GM18858 (cell line): Measurements from ENCODE around the gene GAS7.
"Not testable (repeated sequence)": the region's sequence is repeated elsewhere in the genome, so short reads cannot be mapped to it uniquely, and the experiment has no call there.

Source experiments
- ATAC-seq: cut with Tn5 transposase; IDR thresholded peaks from one replicate; pipeline ENCODE4 v1.9.1; 2021; ENCODE audit not compliant: unreplicated experiment

Gene GAS7

GRCh38 chr17:9924735-9925191, 273.6 kb downstream of the GAS7 start:
- ATAC-seq: no peak

GRCh38 chr17:9922012-9922848, 276.2 kb downstream of the GAS7 start:
- ATAC-seq: no peak

- ATAC-seq: not testable (repeated sequence)
Measured at GRCh38 chr17:9921216-9921615, 277.2 kb downstream of the GAS7 start.

- no peak for ATAC-seq
Measured at GRCh38 chr17:9918804-9919352, 279.5 kb downstream of the GAS7 start.

GRCh38 chr17:9918352-9918751, 280.1 kb downstream of the GAS7 start:
- ATAC-seq: no peak

- no peak for ATAC-seq
Measured at GRCh38 chr17:9917801-9918200, 280.6 kb downstream of the GAS7 start.

GRCh38 chr17:9917131-9917530, 281.3 kb downstream of the GAS7 start:
- ATAC-seq: no peak

- no peak for ATAC-seq
Measured at GRCh38 chr17:9916108-9916507, 282.3 kb downstream of the GAS7 start.

GRCh38 chr17:9913476-9913875, 284.9 kb downstream of the GAS7 start:
- no peak for ATAC-seq

GRCh38 chr17:9912121-9913099, 286.0 kb downstream of the GAS7 start:
- no peak for ATAC-seq

- ATAC-seq: no peak
Measured at GRCh38 chr17:9911089-9911488, 287.3 kb downstream of the GAS7 start.

GRCh38 chr17:9908649-9909042, 289.8 kb downstream of the GAS7 start:
- ATAC-seq: no peak

- no peak for ATAC-seq
Measured at GRCh38 chr17:9907883-9908648, 290.3 kb downstream of the GAS7 start.

- ATAC-seq: no peak
Measured at GRCh38 chr17:9907131-9907530, 291.3 kb downstream of the GAS7 start.

GRCh38 chr17:9906616-9907015, 291.8 kb downstream of the GAS7 start:
- ATAC-seq: no peak

GRCh38 chr17:9905902-9906301, 292.5 kb downstream of the GAS7 start:
- ATAC-seq: no peak

GRCh38 chr17:9905078-9905415, 293.4 kb downstream of the GAS7 start, which contains the start of gene RCVRN:
RCVRN (minus strand) TSS chr17:9905271; CDS start chr17:9905180, 91 bp downstream.
- no peak for ATAC-seq

GRCh38 chr17:9904277-9905077, 293.9 kb downstream of the GAS7 start:
- no peak for ATAC-seq

GRCh38 chr17:9902120-9902519, 296.3 kb downstream of the GAS7 start:
- no peak for ATAC-seq

- ATAC-seq: no peak
Measured at GRCh38 chr17:9900784-9901183, 297.6 kb downstream of the GAS7 start.
